GM18867 (cell line): ENCODE results near the gene CXCL8.

Experiments used
- ATAC-seq: cut with Tn5 transposase; IDR thresholded peaks from one replicate; pipeline ENCODE4 v1.9.1; 2021; ENCODE audit warnings: mild to moderate bottlenecking, moderate library complexity; ENCODE audit not compliant: unreplicated experiment

CXCL8 gene

GRCh38 chr4:73718375-73719373, 21.7 kb upstream of the CXCL8 start:
- peak; percentile 92 for ATAC-seq

GRCh38 chr4:73721435-73721834, 18.9 kb upstream of the CXCL8 start:
- ATAC-seq, result no peak

GRCh38 chr4:73721909-73722308, 18.5 kb upstream of the CXCL8 start:
- ATAC-seq, result no peak

DNA sequence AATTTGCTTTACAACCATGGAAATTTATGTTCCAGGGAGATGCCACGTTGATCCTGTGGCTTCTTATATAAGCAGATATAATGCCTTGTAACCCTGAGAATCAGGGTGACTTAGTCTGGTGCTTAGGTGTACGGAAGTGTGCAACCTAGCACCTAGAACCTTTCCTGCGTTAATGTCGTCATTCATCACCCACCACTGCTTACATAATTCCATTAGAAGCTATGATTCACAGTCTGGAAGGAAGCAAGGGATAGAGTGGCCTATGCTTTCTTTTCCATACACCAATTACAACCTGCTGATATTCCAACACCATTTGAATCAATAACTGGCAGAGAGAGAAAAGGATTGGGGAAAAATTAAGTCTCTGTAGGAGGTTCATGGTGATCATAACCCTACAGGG, 17.3 kb upstream of the CXCL8 start:
- ATAC-seq, result no peak

GRCh38 chr4:73723928-73724327, 16.4 kb upstream of the CXCL8 start:
- no peak for ATAC-seq

GRCh38 chr4:73725510-73725909, 14.9 kb upstream of the CXCL8 start:
- ATAC-seq, result no peak

DNA sequence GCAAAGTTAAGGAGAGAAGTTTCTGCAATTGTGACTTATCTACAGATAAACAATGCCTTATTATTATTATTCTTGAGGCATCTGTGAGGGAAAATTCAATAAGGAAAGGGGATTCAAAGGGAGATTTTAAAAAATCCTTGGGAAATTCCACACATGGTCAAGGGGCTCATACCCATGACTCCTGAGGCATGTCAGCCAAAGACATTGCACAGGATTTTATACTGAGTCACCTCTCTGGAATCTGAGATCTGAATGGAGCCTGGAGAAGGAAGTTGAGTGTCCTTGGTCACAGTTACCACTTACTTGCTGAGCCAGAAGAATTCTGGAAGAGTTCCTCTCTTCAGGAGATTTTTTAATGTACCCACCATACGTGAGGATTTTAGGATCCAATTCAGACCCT, 14.4 kb upstream of the CXCL8 start:
- ATAC-seq, result no peak

- peak; percentile 95 for ATAC-seq
These were observed 12.7 kb upstream of the CXCL8 start for GRCh38 chr4:73727685-73728084.

DNA sequence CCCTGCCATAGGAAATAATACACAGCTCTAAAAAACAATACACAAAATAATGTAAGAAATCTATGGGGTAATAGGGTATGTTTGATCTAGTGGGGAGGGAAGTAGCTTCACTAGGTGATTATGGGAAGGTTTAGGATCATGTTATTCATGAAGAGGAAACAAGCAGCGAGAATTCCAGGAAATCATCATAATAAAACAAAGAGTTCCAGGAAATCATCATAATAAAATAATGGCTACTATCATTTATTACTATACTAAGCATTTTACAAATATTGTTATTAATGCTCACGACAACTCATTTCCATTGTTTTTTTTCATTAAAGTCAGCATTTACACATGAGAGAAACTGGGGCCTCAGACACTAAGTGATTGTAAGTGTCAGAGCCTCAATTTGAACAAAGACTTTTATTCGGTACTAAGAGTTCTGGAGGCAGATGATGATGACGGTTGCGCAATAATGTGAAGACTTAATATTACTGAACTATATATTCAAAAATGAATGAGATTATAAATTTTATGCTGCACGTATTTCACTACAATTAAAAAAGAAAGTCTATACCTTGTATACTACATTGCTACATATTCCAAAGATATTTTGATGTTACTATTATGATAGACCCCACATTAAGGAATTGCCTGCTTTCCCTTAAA, 12.2 kb upstream of the CXCL8 start:
- no peak for ATAC-seq

GRCh38 chr4:73729534-73730165, 10.7 kb upstream of the CXCL8 start:
- peak; percentile 62 for ATAC-seq

GRCh38 chr4:73730292-73730691, 10.1 kb upstream of the CXCL8 start:
- ATAC-seq, result no peak

GRCh38 chr4:73730867-73731266, 9.5 kb upstream of the CXCL8 start:
- no peak for ATAC-seq

DNA sequence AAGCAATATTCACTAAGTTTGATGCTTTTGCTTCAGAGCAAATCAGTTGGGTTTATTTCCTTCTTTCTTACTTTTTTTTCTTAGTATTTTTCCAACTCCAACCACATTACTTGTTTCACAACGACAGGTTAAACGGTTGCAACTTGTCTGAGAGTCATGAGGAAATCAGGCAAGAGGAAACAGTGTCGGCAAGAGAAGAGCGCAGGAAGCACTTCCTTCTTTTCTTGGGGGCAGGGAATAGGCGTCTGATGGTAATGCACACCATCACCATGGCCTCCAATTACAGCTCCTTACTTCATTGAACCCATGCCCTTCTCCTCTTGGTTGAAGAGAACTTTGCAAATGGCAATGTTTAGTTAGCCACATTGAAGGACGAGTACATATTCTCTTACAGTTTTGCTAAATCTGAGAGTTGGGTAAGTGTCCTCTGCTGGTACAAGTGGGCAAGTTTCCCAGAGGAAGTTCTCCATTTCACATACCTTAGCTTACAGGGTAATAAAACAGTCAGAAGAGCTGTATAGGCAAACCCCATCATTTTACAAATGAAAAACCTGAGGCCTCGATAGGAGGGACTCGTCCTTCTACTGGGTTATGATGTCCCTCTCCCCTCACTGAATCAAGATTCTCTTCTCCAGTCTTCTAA, 8.3 kb upstream of the CXCL8 start:
- no peak for ATAC-seq

DNA sequence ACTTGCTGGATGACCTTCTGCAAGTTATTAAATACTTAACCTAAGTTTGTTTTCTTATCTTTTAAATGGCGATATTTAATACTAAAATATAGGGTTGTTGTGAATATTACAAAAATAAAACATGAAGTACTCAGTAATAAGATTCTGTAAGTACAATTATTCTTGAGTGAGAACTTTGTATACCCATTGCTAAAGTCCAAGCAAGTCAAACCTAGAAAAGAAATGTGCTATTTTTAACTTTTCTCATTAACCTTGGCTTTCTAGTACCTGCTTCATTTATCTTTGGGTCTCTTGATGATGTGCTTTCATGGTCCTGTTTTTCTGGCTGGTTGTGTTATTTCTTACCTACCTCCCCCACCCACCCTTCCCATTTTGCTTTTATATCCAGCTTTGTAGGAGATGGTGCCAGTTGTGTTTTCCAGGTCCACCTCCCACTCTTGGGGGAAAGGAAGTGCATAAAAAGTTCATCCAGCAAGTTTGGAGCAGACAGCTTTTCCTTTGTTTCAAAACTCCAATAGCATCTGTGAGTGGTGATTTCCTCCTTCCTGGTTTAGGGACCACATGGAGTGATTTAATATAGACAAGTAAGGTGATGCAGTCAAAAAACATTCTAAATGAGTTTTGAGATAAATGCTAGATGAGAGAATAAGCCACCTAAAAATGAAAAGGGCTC, 7.5 kb upstream of the CXCL8 start:
- no peak for ATAC-seq

DNA sequence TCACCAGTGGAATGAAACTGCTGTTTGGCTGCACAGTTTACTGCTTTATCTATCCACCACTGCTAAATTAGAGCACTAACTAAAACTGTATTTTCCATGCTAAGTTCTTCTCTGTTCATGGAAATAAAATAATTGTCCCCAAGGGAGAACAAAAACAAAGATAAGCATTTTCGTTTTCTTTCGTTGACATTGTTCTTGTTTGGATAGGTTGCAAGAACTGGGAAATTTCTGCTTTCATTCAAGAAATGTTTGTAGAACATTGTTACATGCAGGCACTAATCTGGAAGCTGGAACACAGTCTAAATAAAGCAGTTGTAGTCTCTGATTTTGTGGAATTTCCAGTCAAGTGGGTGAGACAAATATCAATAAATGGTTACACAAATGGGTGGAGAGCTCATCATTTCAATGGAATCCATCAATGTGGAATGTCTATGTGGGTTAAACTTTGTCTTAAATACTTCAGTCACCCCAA, 5.8 kb upstream of the CXCL8 start:
- ATAC-seq, result no peak

GRCh38 chr4:73735231-73735630, 5.1 kb upstream of the CXCL8 start:
- peak; percentile 85 for ATAC-seq

DNA sequence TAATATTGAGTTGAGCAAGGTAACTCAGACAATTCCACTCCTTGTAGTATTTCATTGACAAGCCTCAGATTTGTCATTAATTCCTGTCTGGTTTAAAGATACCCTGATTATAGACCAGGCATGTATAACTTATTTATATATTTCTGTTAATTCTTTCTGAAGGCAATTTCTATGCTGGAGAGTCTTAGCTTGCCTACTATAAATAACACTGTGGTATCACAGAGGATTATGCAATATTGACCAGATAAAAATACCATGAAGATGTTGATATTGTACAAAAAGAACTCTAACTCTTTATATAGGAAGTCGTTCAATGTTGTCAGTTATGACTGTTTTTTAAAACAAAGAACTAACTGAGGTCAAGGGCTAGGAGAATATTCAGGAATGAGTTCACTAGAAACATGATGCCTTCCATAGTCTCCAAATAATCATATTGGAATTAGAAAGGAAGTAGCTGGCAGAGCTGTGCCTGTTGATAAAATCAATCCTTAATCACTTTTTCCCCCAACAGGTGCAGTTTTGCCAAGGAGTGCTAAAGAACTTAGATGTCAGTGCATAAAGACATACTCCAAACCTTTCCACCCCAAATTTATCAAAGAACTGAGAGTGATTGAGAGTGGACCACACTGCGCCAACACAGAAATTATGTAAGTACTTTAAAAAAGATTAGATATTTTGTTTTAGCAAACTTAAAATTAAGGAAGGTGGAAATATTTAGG, 821 bp downstream of the CXCL8 start:
- ATAC-seq, result no peak

GRCh38 chr4:73741750-73742489, 1.6 kb downstream of the CXCL8 start:
- no peak for ATAC-seq

GRCh38 chr4:73742490-73743160, 2.3 kb downstream of the CXCL8 start:
- no peak for ATAC-seq
